ENCODE results near the gene CSNK1D. TPM values are rescaled to one million over a fixed set of nuclear protein-coding genes. Genes with fewer than 3 reads are reported as not detected.
"Not testable (repeated sequence)": the region's sequence is repeated elsewhere in the genome, so short reads cannot be mapped to it uniquely, and the experiment has no call there.

Gene CSNK1D
- total and polyA plus RNA-seq, 2 experiments from 2014 or later = 55.3 to 66.4 TPM

GRCh38 chr17:82255402-82255972 lies 18.0 kb downstream of the CSNK1D start (continued):
- no peak for TF ChIP-seq REST (IDR thresholded peaks at IDR 0.05; ENCODE audit: unreplicated experiment)
- TF ChIP-seq ETS1 (IDR thresholded peaks at IDR 0.05) = no peak
- no peak for TF ChIP-seq EZH2phosphoT487 (IDR thresholded peaks at IDR 0.05; ENCODE audit: unreplicated experiment)
- TF ChIP-seq ZNF114 (CRISPR knock-in tag; IDR thresholded peaks at IDR 0.05) = no peak
- TF ChIP-seq CTCF (conservative IDR thresholded peaks at IDR 0.05; ENCODE audit: low read depth in 2 of 2) = no peak
- no peak for TF ChIP-seq STAT1 (IDR thresholded peaks at IDR 0.05; ENCODE audit: unreplicated experiment)
- no peak for TF ChIP-seq JUNB (IDR thresholded peaks at IDR 0.05; ENCODE audit: unreplicated experiment)
- no peak for TF ChIP-seq CREB1 (CRISPR knock-in tag; IDR thresholded peaks at IDR 0.05; ENCODE audit: low read depth)
- no peak for TF ChIP-seq NANOG (IDR thresholded peaks at IDR 0.05; ENCODE audit: borderline replicate concordance)
- no peak for TF ChIP-seq POLR2AphosphoS5 (IDR thresholded peaks at IDR 0.05; ENCODE audit: low read depth)
- TF ChIP-seq EZH2 (IDR thresholded peaks at IDR 0.05; ENCODE audit: low read depth, unreplicated experiment) = no peak

GRCh38 chr17:82254746-82255145 lies 18.8 kb downstream of the CSNK1D start:
- peaks cover 59% of the 10 kb centered on the region for H4K20me1 ChIP-seq (replicated peaks; ENCODE audit: insufficient read depth)
- H3K9me3 Mint-ChIP-seq; H3K4me3 ChIP-seq; H3K27me3 ChIP-seq (ENCODE audit: insufficient read depth); H3K4me3 Mint-ChIP-seq; H3K4me1 Mint-ChIP-seq; H3K27ac ChIP-seq (ENCODE audit: low read depth); H3K27ac Mint-ChIP-seq; H3K4me2 ChIP-seq; ATAC-seq; H3K9me2 ChIP-seq (ENCODE audit: insufficient read depth); H2AFZ ChIP-seq; H3K4me1 ChIP-seq (ENCODE audit: insufficient read depth); DNase-seq (ENCODE audit: low spot score): not testable (repeated sequence)
- peaks cover 16% of the 10 kb centered on the region for H3F3A ChIP-seq (replicated peaks; ENCODE audit: low read depth)
- H3K36me3 ChIP-seq (ENCODE audit: insufficient read depth) = peaks cover 60% of the 10 kb centered on the region
- H3K79me2 ChIP-seq (replicated peaks; ENCODE audit: insufficient read depth) = peaks cover 72% of the 10 kb centered on the region
- H3K27me3 Mint-ChIP-seq (ENCODE audit: insufficient read depth, low read depth, poor library complexity) = peaks cover 10% of the 10 kb centered on the region
- peaks cover 82% of the 10 kb centered on the region for H3K36me3 Mint-ChIP-seq (ENCODE audit: low read depth)

- not testable (repeated sequence) for H3K27me3 Mint-ChIP-seq (ENCODE audit: insufficient read depth, low read depth, poor library complexity); H3K4me1 Mint-ChIP-seq; H3F3A ChIP-seq (replicated peaks; ENCODE audit: low read depth); H3K4me2 ChIP-seq; ATAC-seq; H3K4me3 ChIP-seq; H3K27me3 ChIP-seq (ENCODE audit: insufficient read depth); H3K27ac ChIP-seq (ENCODE audit: low read depth); H2AFZ ChIP-seq; DNase-seq (ENCODE audit: low spot score); H3K4me3 Mint-ChIP-seq; H3K27ac Mint-ChIP-seq; H3K9me3 Mint-ChIP-seq; H3K9me2 ChIP-seq (ENCODE audit: insufficient read depth); H3K4me1 ChIP-seq (ENCODE audit: insufficient read depth)
- H3K36me3 ChIP-seq (ENCODE audit: insufficient read depth) = peaks cover 60% of the 10 kb centered on the region
- H3K36me3 Mint-ChIP-seq (ENCODE audit: low read depth) = peaks cover 79% of the 10 kb centered on the region
- peaks cover 56% of the 10 kb centered on the region for H4K20me1 ChIP-seq (replicated peaks; ENCODE audit: insufficient read depth)
- peaks cover 67% of the 10 kb centered on the region for H3K79me2 ChIP-seq (replicated peaks; ENCODE audit: insufficient read depth)
Observed at GRCh38 chr17:82254096-82254495, 19.4 kb downstream of the CSNK1D start.
